ENCODE data around the gene RASA2. TPM values are rescaled to one million over a fixed set of nuclear protein-coding genes. Genes with fewer than 3 reads are reported as not detected.

RASA2 gene
- total and polyA plus RNA-seq, 9 of the 15 experiments (the other 6 are each of a cell fraction or from before 2014, with no cell fraction given): 2.0 to 12.8 (median 9.5) TPM

- TF ChIP-seq CCNT2 (IDR thresholded peaks at IDR 0.05; ENCODE audit: borderline replicate concordance, extremely low read depth, insufficient read length, low read depth, low read length) (peak; percentile 79), ATF2 (CRISPR knock-in tag; IDR thresholded peaks at IDR 0.05) (0 out of 2 replicates have a peak, but pooled peaks have one; percentile 32), CHD1 (IDR thresholded peaks at IDR 0.05; ENCODE audit: low read length) (peak; percentile 26)
Observed at GRCh38 chr3:141487521-141488252, 860 bp downstream of the RASA2 start (continued).

GRCh38 chr3:141489203-141489602, 2.4 kb downstream of the RASA2 start:
- intact Hi-C loops (cut with micrococcal nuclease): no loop called here
- H3K9me1 ChIP-seq (ENCODE audit: control insufficient read depth, insufficient read depth, low read length): no peaks in the 10 kb centered on the region
- no peak overlapping the region for H3K27ac ChIP-seq (ENCODE audit: extremely low read depth, low read depth, low read length)
- no peak overlapping the region for H3K4me2 ChIP-seq (ENCODE audit: insufficient read depth, low read length)
- in situ Hi-C loops (cut with MboI): no loop called here
- peaks cover 67% of the 10 kb centered on the region for H3K79me2 ChIP-seq (ENCODE audit: control insufficient read depth, insufficient read depth, low read length)
- no peaks in the 10 kb centered on the region for H3K27me3 ChIP-seq (ENCODE audit: control insufficient read depth in 2 of 2, insufficient read depth in 2 of 2, low read length in 2 of 2)
- TF ChIP-seq SAFB (IDR thresholded peaks at IDR 0.05; ENCODE audit: borderline replicate concordance, low read depth, low read length) (no peak), USF2 (CRISPR knock-in tag; IDR thresholded peaks at IDR 0.05) (no peak), LCOR (CRISPR knock-in tag; IDR thresholded peaks at IDR 0.05) (no peak), FOXM1 (IDR thresholded peaks at IDR 0.05; ENCODE audit: low read depth) (no peak), FOXM1 (CRISPR knock-in tag; IDR thresholded peaks at IDR 0.05; ENCODE audit: low read depth) (no peak), CTBP1 (IDR thresholded peaks at IDR 0.05; ENCODE audit: borderline replicate concordance) (no peak), DMBX1 (CRISPR knock-in tag; IDR thresholded peaks at IDR 0.05; ENCODE audit: borderline replicate concordance) (no peak), ZNF561 (CRISPR knock-in tag; conservative IDR thresholded peaks at IDR 0.05) (no peak)
- TF ChIP-seq, protein P1, sequence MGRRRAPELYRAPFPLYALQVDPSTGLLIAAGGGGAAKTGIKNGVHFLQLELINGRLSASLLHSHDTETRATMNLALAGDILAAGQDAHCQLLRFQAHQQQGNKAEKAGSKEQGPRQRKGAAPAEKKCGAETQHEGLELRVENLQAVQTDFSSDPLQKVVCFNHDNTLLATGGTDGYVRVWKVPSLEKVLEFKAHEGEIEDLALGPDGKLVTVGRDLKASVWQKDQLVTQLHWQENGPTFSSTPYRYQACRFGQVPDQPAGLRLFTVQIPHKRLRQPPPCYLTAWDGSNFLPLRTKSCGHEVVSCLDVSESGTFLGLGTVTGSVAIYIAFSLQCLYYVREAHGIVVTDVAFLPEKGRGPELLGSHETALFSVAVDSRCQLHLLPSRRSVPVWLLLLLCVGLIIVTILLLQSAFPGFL (CRISPR knock-in tag; IDR thresholded peaks at IDR 0.05): no peak
- ATAC-seq (no peak), DNase-seq (ENCODE audit: extremely low read depth in 1 of 4, low spot score in 3 of 4) (peak in 1 of 4 experiments; percentile 17), FAIRE-seq (no peak)
- no peaks in the 10 kb centered on the region for H3K9me3 ChIP-seq (replicated peaks; ENCODE audit: control insufficient read depth, insufficient read depth, low read depth, low read length)
- no peak overlapping the region for H2AFZ ChIP-seq (ENCODE audit: low read depth, low read length)
- ChIA-PET CTCF (ENCODE audit: low intra/inter-chr PET ratio) (no interaction called here), POLR2A (interaction anchor here (1.2 kb wide), 1 partner anchor 12 kb away, joined by 5 read pairs; no protein-coding TSS in a partner anchor)
- no peak overlapping the region for H3K4me3 ChIP-seq
- BruUV-seq (replicated peaks): no TSS peak
- 7% methylated on average over 1 of the region's 1 CpG for WGBS (ENCODE audit: insufficient coverage, low coverage, missing lambda C conversion rate)
- H3K9ac ChIP-seq (ENCODE audit: insufficient read depth in 1 of 2, low read depth in 2 of 2, low read length in 2 of 2): no peak overlapping the region
- peaks cover 7% of the 10 kb centered on the region; the same call in 1 of the 3 replicates for H3K36me3 ChIP-seq (ENCODE audit: control insufficient read depth, insufficient read depth, low read length)
- peaks cover 12 to 35% of the 10 kb centered on the region in 2 experiments; a peak in 4 of 5 replicates for H3K4me1 ChIP-seq (replicated peaks in 1 of 2; ENCODE audit: control insufficient read depth in 2 of 2, insufficient read depth in 2 of 2, low read length in 2 of 2)
- no peaks in the 10 kb centered on the region; the same call in 1 of the 2 replicates for H4K20me1 ChIP-seq (replicated peaks; ENCODE audit: control insufficient read depth, insufficient read depth, low read length)

All from K562 (cell line).